ENCODE measurements around the gene SPATA2L.
"Not testable (repeated sequence)": the region's sequence is repeated elsewhere in the genome, so short reads cannot be mapped to it uniquely, and the experiment has no call there.

DNA sequence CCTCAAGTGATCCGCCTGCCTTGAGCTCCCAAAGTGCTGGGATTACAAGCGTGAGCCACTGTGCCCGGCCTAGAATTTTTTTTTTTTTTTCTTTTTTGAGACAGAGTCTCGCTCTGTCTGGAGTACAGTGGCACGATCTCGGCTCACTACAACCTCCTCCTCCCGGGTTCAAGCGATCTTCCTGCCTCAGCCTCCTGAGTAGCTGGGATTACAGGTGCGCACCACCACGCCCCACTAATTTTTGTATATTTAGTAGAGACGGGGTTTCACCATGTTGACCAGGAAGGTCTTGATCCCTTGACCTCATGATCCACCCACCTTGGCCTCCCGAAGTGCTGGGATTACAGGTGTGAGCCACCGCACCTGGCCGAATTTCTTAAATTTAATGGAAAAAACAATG lies 2.8 kb downstream of the SPATA2L start:
- TF ChIP-seq EZH2 (IDR thresholded peaks at IDR 0.05; ENCODE audit: low read length, unreplicated experiment): not testable (repeated sequence)
- TF ChIP-seq, protein P1, sequence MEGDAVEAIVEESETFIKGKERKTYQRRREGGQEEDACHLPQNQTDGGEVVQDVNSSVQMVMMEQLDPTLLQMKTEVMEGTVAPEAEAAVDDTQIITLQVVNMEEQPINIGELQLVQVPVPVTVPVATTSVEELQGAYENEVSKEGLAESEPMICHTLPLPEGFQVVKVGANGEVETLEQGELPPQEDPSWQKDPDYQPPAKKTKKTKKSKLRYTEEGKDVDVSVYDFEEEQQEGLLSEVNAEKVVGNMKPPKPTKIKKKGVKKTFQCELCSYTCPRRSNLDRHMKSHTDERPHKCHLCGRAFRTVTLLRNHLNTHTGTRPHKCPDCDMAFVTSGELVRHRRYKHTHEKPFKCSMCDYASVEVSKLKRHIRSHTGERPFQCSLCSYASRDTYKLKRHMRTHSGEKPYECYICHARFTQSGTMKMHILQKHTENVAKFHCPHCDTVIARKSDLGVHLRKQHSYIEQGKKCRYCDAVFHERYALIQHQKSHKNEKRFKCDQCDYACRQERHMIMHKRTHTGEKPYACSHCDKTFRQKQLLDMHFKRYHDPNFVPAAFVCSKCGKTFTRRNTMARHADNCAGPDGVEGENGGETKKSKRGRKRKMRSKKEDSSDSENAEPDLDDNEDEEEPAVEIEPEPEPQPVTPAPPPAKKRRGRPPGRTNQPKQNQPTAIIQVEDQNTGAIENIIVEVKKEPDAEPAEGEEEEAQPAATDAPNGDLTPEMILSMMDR (conservative IDR thresholded peaks at IDR 0.05; ENCODE audit: low read depth, low read length): not testable (repeated sequence)
